Measurements from ENCODE around the gene ADARB2.
"Not testable (repeated sequence)": the region's sequence is repeated elsewhere in the genome, so short reads cannot be mapped to it uniquely, and the experiment has no call there.

Gene ADARB2

DNA sequence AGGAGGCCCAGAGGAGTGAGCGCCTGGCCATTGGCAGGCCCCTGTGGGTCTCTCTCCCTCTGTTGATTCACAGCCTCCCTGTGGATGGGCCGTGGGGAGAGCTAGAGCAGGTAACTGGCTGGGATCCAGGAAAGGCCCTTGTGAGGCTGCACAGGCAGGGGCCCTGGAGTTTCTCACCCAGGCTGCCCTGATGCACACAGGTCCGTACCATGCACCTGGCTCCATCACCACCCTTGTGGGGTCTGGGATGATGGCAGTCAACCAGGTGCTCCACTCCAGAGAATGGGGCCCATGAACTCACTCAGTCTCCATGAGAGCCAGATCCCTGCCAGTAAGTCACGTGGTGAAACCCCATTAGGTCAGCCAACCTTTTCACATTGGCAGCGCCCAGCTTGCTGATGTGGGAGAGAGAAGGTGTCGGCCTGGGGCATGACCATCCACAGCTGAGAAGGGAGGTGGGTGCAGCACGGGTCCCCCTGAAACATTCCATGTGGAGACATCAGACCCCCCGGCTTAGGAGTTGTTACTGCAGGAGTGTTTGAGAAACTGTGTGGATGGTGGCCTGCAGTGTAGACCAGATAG lies 320.8 kb downstream of the ADARB2 start:
- no peak for DNase-seq

DNA sequence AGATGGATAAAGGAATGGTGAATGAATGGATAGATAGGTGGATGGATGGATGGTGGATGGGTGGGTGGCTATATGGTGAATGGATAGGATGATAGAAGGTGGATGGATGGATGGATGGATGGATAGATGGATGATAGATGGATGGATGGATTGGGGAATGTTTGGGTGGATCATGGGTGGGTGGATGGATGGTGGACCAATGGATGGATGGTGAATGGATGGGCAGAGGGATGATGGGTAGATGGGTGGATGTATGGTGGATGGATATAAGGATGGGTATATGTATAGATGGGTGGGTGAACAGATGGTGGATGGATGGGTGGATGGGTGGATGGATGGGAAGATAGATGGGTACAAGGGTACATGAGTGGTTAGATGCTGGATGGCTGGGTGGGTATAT lies 322.4 kb downstream of the ADARB2 start:
- DNase-seq = no peak

DNA sequence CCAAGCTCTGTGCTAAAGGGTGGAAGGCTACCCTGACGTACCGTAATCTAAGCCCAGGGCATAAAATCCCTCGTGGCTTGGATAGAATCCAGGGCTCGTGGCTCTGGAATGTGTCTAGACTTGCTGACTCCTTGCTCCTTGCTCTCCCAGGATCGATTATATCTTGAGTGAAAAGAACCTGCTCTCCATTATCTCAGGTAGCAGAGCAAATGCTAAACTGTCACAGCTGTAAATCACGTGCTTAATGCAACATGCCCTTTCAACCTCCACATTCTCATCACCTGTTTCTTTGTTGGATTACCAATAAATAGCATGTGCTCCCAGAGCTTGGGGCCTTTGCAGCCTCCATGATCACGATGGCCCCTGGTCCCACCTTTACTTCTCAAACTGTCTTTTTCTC lies 323.0 kb downstream of the ADARB2 start:
- not testable (repeated sequence) for DNase-seq

DNA sequence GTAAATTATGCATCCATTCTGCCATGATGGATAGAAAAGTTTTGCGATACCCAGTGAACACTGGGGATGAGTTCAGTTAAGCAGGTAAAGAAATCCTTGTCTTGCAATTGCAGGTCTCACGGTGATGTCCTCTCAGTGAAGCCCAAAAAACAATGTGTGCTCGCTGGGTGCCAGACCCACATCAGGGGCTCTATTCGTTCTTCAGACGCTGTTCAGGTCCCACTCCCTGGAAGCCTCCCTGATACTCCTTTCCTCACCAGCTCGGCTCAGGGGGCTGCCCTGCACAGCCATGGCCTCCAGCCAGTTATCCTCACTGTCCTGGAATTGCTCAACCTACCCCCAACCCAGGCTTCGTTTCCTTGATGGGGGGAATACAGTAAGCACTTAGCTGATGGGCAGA lies 323.5 kb downstream of the ADARB2 start:
- no peak for DNase-seq

DNA sequence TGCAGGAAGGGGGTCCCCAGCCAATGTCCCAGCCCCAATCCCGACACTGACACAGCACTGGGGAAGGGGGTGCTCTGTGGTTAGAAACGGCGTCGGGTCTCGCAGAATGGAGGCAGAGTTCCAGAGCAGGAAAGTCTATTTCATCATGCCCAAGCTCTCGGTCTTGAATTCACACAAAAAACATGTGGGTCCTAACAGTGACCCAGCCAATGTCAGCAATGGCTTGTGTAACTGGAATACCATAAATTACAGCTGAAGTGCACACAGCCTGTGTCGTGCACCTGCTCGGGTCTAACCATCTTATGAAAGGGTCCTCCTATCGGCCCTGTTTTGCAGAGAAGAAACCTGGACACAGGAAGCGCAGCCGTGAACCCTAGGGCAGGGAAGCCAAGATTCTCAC lies 324.1 kb downstream of the ADARB2 start:
- no peak for DNase-seq

DNA sequence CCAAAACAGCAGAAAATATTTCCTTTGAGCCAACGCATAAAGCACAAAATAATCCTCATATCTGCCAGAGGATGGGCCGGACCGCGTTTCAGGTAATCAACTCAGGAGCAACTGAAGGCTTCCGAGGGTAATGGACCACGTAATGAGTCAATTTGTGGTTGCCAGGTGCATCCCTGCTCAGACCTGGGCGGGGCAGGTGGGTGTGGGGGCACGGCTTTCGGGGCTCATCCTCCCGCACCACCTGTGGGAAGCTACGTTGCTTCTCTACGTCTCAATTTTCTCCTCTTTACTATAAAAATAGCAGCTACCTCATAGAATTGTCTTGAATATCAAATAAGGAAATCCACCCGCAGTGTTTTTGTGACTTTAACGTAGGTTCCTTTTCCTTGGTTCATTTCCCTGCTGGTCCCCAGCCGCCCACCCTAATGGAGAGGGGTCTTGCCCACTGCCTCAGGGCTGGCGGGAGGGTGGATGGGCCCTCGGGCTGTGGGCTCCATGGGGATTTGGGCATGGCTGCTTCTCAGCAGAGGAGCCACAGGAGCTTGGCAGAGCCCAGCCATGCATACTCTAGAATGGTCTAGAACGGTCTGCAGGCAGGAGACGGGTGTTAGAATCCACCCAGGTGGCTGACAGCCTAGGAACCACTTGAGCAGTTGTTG lies 324.7 kb downstream of the ADARB2 start:
- DNase-seq = no peak

DNA sequence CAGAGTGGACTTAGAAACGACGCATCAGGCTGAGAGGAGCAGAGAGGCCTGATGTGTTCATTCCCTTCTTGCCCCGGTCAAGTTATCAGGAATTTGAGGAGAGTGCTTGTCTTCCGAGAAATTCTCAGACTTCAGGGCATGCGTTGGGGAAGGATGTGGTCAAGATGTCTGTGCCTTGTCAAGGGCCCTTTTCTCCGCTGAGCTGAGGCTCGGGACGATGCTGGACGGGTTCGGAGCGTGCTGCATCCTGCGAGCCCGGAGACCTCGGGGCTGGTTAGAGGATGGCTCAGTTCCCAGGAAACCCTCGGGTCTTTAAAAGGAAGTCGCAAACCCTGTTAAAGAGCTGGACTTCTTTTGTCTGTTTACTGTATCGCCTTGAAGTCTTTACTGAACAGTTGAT lies 325.4 kb downstream of the ADARB2 start:
- no peak for DNase-seq

DNA sequence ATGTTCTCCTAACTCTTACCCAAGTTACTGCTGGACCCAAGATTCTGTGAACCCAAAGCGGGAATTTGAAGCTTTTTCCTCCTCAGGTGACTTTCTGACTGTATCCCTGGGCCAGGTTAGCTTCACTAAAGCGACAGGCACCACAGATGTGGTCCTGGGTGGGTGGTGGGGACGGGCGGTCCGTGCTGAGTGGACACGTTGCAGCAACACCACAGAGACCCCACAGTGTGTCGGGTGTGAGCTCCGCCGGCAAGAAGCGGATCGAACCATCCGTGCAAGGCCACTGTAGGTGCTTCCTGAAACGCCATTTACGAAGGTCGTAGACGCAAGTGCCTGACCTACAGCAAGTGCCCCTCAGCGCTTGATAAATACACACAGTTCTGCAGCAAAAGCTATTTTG lies 325.9 kb downstream of the ADARB2 start:
- DNase-seq = no peak

DNA sequence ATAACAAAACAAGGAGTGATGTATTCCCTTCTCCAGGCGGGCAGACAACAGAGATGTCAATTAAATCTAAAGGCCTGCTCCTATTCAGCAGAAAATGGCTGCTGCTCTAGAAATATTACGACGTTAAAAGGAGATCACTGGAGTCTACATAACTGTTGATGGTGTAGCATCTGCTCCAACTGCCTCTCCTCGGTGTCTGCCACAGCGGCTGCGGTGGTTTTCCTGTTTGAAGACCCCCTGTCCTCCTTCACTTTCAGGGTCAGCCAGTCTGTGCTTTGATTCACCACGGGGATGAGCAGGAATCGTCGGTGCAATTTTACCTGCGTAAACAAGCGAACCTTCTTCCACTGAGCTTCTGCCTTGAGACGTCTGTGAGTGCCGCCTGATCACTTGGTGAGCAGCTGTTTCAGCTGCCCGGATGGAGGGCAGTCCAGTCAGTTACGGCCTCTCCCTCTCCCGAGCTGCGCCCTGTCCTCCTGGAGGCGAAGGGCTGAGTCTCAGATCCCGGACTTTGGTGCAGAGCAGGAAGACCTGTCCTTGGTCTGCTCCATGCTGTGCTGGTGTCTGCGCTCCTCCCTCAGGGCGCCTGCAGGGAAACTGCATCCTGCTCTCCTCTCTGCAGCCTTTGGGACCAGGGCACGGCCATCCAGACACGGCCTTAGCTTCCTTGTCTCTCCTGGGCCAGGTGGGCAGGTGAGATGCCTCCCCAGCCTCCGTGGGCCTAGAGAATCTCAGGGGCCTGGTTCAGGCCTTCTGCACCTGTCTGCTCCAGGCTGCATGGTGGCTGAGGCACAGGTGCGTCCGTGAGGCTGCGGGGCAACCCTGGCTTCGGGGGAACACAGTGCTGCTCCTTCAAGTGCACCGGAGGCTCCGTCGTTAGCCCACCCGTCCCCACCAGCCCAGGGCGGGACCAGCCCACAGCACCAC lies 326.6 kb downstream of the ADARB2 start:
- no peak for DNase-seq

DNA sequence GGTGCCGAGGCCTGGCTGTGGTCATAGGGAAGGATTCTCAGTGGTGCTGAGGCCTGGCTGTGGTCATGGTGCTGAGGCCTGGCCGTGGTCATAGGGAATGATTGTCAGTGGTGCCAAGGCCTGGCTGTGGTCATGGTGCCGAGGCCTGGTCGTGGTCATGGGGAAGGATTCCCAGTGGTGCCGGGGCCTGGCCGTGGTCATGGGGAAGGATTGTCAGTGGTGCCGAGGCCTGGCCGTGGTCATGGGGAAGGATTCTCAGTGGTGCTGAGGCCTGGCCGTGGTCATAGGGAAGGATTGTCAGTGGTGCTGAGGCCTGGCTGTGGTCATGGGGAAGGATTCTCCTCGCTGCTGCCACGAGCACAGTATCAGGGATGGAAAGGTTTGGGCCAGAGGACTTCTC lies 327.3 kb downstream of the ADARB2 start:
- DNase-seq = no peak

DNA sequence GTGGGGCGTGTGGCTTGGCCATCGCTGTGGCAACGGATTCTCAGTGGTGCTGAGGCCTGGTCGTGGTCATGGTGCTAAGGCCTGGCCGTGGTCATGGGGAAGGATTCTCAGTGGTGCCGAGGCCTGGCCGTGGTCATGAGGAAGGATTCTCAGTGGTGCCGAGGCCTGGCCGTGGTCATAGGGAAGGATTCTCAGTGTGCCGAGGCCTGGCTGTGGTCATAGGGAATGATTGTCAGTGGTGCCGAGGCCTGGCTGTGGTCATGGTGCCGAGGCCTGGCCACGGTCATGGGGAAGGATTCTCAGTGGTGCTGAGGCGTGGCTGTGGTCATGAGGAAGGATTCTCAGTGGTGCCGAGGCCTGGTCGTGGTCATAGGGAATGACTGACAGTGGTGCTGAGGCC lies 327.9 kb downstream of the ADARB2 start:
- no peak for DNase-seq

DNA sequence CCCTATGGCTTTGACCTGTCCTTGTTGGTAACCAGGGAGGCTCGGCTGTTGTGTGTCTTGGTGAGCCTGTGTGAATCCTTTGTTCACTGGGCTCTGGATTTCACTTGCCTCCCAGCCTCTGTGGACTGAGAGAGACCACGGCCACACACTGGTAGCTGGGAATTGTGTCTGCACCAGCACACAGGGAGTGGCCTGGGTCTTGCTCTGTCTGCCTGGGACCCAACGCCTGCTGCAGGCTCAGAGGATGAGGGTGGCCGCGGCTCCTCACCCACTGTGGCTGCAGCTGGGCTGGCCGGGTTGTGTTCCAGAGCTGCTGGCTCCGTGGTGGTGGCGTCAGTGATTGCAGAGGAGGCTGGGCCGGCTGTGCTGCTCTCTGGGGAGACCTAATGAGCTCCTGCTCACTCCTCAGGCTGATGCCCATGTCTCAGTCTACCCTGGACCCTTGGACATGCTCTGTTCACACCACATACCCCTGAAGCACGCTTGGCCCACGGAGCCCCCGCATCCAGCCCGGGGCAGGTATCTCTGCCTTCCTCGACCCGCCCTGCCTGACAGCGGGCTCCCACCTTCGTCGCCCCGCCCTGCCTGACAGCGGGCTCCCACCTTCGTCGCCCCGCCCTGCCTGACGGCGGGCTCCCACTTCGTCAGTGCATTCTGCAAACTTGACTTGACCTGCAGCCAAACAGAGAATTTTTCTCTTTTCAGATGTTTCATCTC lies 328.5 kb downstream of the ADARB2 start:
- DNase-seq = no peak

DNA sequence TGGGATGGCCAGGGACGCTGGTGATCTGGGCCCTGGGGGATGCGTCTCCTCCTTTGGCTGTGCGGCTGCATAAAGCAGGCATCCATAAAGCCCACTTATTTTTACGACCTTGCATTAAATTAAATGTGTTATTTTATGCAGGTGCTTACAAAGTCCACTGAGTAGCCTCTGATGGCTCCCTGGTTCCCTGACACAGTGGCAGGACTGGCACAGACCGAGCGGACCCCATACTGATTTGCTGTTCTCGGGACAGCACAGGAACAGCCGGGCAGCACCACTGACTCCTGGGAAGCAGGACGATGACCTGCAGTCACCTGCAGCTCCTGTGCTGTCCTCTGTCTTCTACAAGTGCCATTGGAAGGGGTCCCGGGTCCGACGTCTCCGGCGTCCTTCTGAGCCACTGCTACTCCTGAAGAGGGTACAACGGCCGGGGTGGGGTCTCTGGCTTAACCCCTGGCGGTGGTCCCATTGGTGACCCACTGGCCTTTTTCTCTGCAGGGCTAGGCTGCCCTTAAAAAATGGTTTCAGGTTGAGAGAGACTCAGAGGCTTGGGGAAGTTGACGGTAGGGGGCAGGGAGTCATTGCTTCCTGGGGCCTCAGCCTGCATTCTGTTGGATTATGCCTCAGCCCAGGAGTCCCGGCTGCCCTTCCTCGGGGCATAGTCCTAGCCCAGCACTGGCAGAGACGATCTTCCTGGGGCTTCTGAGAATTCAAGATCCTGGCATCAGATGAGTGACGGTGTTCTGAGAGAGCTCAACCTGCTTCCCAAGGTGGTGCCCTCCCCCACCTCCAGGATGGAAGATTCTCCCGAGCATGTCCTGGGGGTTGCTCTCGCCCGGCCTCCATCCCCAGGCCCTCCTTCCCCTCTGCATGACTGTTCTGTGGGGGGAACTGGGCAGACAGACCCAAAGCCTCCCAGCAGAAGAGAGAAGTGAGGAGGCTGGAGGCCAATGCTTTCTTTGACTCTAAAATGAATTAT lies 330.1 kb downstream of the ADARB2 start:
- no peak for DNase-seq

DNA sequence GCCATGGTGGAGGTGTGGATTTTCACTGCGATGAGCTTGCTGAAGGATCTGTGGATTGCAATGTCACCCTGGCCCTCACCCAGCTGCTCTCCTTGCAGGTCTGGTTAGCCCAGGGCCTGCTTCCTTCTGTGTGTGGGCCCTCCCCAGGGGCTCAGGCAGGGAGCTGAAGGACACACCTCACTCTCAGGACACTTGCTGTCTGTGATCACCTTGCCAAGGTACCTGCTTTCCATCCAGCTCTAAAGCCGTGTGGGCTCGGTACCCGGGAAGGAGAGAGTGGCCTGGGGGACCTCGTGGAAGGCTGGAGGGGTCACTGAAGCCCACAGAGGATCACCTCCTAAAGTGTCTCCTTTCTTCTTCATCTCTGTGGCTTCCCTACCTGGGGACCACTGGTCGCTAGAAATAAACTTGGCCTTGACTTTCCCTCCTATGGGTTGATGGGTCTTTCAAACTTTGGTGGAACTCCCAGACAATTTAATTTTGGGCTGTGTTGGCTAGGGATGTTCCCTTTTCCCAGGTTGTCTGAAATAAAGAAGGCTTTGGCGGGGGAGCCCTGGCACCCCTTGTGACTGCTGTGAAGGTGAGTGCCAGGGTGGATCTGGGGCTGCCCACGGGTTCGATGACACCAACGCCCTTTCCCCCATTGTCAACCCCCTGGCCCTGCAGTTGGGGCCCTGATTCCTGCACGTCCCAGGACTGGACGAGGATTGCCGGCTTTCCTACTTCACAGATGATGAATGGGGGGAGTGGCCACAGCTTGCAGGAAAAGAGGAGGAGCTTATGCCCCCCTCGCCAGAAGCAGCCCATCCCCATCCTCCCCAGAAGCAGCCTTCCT lies 331.0 kb downstream of the ADARB2 start:
- no peak for DNase-seq

DNA sequence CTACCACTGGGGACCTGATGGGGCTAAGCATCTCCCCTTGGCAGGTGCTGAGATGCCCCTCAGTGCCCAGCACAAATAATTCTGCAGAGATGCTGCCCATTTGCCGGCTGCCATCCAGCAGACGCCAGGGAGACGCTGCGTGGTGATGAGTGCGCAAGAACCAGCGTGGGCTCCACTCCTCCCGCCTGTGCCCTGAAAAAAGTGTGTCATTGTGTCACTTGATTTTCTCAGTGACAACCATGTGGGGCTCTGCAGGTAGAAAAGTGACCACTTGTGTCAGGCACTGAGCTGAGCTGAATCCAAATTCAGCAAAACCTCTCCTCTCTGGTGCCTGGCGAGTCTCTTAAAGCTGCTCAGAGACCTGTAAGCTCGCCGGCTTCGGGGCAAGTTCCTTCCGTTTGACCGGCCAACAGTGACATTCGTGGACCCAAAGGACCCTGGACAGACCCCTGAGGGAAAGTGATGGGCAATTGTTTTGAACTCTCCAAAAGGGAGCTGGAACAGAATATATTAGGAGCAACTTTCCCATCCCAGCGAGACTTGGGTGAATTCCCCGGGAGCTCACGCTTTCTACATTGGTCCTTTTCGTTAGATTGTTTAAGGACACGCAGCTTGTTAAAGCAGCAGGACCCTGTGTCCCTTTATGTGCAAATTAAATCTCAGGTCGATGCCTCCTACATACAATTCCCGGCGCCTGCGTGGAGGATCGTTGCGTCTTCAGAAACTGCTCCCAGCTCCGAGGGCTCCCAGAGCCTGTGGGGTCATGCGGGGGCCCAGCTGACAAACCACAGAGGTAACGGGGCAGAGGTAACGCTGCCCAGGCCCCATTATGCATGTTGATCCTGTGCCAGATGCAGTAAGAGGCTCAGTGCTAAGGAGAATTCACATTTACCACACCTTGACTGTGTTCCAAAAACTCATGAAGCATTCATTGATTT lies 332.7 kb downstream of the ADARB2 start:
- DNase-seq = no peak

DNA sequence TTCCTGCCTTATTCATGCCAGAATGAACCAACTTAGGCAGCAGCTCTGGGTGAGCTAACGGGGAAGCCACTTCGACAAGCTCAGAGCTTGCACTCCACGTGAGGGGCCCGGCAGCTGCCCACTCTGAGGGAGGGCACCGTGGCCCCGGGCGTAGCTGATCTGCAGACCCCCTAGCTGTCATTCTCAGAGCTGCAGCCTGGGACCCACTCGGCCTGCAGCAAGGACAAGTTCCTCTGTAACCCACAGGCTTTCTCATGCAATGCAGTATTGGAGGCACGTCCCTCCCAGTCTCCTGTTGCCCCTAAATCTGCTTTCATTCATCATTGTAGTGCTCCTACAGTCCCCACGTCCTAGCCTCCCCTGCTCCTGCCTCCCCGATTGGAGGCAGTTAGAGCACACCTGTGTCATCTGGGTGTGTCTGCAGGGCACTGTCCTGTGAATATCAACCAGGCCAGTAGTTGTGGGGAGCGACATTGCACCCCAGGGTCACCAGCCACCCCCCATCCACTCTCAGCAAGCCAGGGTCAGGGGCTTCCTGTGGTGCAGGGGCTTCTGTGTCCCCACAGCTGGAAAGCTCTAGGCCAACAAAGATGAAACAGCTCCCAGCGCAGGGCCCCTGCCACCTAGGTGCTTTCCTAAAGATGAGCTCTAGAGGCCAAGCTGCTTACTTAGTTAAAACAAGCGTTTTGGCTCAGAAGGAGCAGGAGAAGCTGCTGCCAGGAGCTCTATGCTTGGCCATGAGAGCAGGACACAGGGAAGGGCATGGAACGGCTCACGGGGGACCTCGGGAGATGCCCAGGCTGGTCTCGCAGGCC lies 333.6 kb downstream of the ADARB2 start:
- no peak for DNase-seq

DNA sequence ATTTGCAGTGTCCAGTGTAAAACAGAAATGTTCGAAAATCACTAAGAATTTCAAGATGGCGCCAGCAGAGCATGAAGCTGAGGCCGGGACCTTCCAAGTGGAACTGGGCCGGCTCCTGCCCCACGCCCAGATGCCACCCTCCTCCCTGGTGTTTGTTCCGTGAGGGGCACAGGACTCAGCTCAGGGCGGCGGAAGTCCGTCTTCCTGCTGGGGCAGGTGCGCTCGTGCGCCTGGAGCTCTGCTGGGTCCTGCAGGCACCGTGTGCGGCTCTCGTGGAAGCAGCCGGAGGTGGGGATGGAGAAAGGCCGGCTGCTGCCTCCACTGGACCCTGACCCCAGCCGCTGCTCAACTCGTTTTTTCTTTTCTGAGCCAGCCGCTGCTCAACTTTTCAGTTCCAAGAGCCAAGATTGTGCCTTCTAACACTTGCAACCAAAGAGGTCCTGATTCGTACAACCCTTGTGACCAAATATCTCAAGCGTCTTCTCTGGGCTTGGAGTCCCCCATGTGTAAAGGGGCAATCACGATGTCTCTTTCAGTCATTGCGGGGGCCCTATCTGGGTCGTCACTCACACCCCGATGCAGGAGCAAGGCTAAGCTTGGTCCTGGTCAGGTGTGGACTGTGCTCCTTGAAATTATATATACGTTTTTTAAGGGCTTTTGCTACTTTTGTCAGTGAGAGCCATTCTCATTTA lies 334.4 kb downstream of the ADARB2 start:
- no peak for DNase-seq

DNA sequence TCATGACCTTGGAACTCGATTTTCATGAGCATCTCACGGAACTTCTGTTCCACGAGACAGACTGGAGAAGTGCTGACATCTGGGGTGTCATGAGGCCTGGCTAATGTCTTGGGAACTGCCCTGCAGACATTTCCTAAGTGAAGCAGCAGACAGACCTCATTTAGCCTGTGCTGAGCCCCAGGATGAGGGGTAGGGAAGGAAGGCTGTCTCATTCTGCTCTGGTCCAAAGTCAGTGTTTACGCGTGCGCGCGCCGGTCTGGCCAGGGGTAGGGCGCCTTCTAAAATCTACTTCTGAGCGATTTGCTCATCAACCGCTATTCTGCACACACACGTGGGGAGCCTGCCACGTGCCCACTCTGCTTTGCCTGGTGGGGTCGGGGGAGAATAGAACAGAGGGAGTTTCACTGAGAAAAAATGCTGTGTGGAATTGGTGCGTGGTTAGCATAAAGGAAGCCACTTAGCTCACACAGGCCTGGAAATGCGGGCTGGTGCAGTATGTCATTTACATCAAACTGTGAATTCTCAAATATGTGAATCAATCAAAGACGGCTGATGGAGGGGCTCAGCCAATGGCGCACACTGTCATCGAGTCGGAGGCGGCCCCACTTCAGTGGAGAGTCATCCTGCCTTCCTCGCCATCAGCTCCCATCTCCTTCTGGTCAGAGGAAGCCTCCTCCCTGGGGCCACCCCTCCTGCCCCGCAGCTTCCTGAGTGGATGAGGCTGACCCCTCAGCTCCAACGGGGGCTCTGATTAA lies 335.1 kb downstream of the ADARB2 start:
- no peak for DNase-seq

Measured in right hindlimb (tissue), 1 donor.